Cardiac muscle cell (in vitro differentiated cells and primary cell): Measurements from ENCODE around the gene HNF1A. TPM values are rescaled to one million over a fixed set of nuclear protein-coding genes. Genes with fewer than 3 reads are reported as not detected.
"Not testable (repeated sequence)": the region's sequence is repeated elsewhere in the genome, so short reads cannot be mapped to it uniquely, and the experiment has no call there.

Experiments
- DNase-seq, 2 donors: peaks; one replicate each; pipeline versions ENCODE4 v3.0.0 to v3.0.0-alpha.2; 2010 to 2017; ENCODE audit warnings: low read depth in 1 of 2, low spot score in 1 of 2
- H3K27ac ChIP-seq: fragments of 200-600 bp; sonication (generic); 2 replicates; pipeline ENCODE4 v1.5.1; 2016
- H3K27me3 ChIP-seq: fragments of 200-600 bp; sonication (generic); 2 replicates; pipeline ENCODE4 v1.6.0; 2016; ENCODE audit warnings: control low read depth
- H3K36me3 ChIP-seq: fragments of 200-600 bp; sonication (generic); 2 replicates; pipeline ENCODE4 v1.5.1; 2016; ENCODE audit warnings: control low read depth
- H3K4me1 ChIP-seq: fragments of 200-600 bp; sonication (generic); 2 replicates; pipeline ENCODE4 v1.8.1; 2017; ENCODE audit warnings: low read depth, mild to moderate bottlenecking, mixed run types
- H3K4me3 ChIP-seq: fragments of 200-600 bp; sonication (generic); 2 replicates; pipeline ENCODE4 v1.5.1; 2016; ENCODE audit warnings: mild to moderate bottlenecking
- H3K9me3 ChIP-seq: fragments of 200-600 bp; sonication (generic); 2 replicates; pipeline ENCODE4 v1.5.1; 2017; ENCODE audit warnings: low read depth, mild to moderate bottlenecking, control low read depth
- polyA plus RNA-seq: library from polyadenylated mRNA; unstranded; fragments of >200 nt; fragmentation: Nextera tagmentation; extraction: Ambion mirVana; gene quantifications from 2 replicates; pipeline ENCODE4 v1.2.1, GENCODE V29; 2016
- total RNA-seq: library from RNA; depleted of rRNA; stranded (reverse); fragments of >200 nt; gene quantifications from 2 replicates; pipeline ENCODE4 v1.2.3, GENCODE V29; 2016
- TF ChIP-seq, protein P1 (sequence below): IDR thresholded peaks from 2 replicates; pipeline ENCODE4 v1.5.1; 2012; ENCODE audit warnings: low read depth, mild to moderate bottlenecking, low read length

HNF1A gene
- total and polyA plus RNA-seq, 2 experiments from 2014 or later, result not detected

DNA sequence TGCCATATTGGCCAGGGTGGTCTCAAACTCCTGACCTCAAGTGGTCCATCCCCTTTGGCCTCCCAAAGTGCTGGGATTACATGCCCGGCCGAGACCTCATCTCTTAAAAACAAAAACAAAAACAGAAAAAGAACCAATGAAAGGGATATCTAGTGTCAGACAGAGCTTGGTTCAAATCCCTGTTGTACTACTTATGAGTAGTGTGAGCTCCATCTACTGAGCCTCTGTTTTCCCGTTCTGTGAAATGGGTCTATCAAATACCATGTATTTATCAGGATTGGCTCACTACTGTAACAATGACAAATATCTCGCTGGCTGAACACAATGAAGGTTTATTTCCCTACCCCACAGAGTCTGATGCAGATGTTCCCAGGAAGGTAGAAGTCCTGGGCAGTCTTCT, 36.9 kb upstream of the HNF1A start:
- Histone ChIP-seq H3K9me3 (no peaks in the 10 kb centered on the region), H3K4me1 (no peaks in the 10 kb centered on the region), H3K4me3 (no peak overlapping the region), H3K27me3 (no peaks in the 10 kb centered on the region), H3K27ac (no peak overlapping the region), H3K36me3 (no peaks in the 10 kb centered on the region)
- TF ChIP-seq, protein P1, sequence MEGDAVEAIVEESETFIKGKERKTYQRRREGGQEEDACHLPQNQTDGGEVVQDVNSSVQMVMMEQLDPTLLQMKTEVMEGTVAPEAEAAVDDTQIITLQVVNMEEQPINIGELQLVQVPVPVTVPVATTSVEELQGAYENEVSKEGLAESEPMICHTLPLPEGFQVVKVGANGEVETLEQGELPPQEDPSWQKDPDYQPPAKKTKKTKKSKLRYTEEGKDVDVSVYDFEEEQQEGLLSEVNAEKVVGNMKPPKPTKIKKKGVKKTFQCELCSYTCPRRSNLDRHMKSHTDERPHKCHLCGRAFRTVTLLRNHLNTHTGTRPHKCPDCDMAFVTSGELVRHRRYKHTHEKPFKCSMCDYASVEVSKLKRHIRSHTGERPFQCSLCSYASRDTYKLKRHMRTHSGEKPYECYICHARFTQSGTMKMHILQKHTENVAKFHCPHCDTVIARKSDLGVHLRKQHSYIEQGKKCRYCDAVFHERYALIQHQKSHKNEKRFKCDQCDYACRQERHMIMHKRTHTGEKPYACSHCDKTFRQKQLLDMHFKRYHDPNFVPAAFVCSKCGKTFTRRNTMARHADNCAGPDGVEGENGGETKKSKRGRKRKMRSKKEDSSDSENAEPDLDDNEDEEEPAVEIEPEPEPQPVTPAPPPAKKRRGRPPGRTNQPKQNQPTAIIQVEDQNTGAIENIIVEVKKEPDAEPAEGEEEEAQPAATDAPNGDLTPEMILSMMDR, result no peak
- DNase-seq, result no peak

DNA sequence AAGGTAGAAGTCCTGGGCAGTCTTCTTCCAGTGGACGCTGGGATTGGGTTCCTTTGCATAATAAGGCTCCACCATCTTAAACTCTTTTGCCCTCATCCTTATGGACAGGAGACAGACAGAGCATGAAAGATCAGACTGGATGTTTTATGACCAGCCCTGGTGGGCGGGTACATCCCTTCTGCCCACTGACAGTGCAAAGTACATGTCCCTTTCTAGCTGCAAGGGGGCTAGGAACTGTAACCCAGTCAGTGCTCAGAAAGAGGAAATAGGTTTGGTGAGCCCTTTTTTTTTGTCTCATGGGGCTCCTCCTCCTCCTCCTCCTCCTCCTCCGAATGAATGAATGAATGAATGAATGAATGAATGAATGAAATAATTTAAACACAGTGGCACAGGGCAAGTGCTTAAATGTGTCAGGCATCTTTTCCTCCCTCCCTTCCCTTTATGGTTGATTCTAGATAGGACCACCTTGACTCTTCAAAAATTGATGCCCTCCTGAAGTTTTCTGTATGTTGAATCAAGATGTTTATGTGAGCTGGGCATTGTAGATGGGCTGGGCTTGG, 36.4 kb upstream of the HNF1A start:
- Histone ChIP-seq H3K4me3 (no peak overlapping the region), H3K9me3 (no peaks in the 10 kb centered on the region), H3K4me1 (no peaks in the 10 kb centered on the region), H3K27me3 (no peaks in the 10 kb centered on the region), H3K27ac (no peak overlapping the region), H3K36me3 (no peaks in the 10 kb centered on the region)
- no peak for DNase-seq
- TF ChIP-seq, protein P1, result no peak

DNA sequence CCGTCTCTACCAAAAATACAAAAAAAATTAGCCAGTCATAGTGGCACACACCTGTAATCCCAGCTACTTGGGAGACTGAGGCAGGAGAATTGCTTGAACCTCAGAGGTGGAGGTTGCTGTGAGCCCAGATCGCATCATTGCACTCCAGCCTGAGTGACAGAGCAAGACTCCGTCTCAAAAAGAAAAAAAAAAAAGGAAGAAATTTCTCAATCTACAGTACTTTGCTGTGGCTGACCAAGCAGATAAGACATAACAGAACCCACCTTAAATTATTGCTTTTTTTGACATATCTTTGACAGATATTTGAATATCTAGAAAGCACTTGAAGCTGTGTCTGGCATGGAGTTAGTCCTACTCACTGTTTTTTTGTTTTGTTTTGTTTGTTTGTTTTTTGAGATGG, 34.9 kb upstream of the HNF1A start:
- no peak for DNase-seq
- Histone ChIP-seq H3K9me3 (no peaks in the 10 kb centered on the region), H3K27ac (no peak overlapping the region), H3K4me1 (no peaks in the 10 kb centered on the region), H3K36me3 (no peaks in the 10 kb centered on the region), H3K4me3 (no peak overlapping the region), H3K27me3 (no peaks in the 10 kb centered on the region)
- TF ChIP-seq, protein P1, result no peak

DNA sequence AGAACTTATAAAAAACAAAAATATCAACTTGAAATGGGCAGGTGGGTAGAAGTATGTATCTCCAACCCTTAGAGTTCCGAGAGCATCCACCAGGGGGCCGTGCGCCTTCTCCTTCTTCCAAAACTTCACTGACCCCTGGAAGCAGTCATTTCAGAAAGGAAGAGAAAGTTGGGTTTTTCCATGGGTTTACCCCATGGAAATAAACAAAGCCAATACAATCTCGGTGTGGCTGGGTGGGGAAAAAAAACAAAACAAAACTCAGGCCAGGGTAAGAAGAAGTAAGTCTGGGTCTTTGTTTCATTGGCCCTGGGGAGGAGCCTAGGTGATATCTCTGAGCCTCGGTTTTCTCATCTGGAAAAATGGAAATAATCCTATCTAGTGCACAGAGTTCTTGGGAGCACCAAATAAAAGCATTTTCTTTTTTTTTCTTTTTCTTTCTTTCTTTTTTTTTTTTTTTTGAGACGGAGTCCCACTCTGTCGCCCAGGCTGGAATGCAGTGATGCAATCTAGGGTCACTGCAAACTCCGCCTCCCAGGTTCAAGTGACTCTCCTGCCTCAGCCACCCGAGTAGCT, 33.6 kb upstream of the HNF1A start:
- TF ChIP-seq, protein P1, result peak; percentile 87

DNA sequence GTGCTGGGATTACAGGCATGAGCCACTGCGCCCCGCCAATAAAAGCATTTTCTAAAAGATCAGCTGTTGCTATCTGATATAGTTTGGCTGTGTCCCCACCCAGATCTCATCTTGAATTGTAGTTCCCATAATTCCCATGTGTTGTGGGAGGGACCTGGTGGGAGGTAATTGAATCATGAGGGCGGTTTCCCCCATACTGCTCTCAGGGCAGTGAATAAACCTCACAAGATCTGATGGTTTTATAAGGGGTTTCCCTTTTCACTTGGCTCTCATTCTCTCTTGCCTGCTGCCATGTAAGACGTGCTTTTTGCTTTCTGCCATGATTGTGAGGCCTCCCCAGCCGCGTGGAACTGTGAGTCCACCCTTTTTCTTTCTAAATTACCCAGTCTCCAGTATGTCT, 32.8 kb upstream of the HNF1A start:
- not testable (repeated sequence) for DNase-seq, H3K4me1 ChIP-seq, H3K4me3 ChIP-seq, H3K36me3 ChIP-seq, H3K27ac ChIP-seq, H3K9me3 ChIP-seq, H3K27me3 ChIP-seq

More for the DNA sequence above, 33.6 kb upstream of the HNF1A start:
- no peak overlapping the region for H3K27ac ChIP-seq
- H3K9me3 ChIP-seq, result no peaks in the 10 kb centered on the region
- peak; percentile 60 to 62 for DNase-seq
- no peaks in the 10 kb centered on the region for H3K4me1 ChIP-seq
- H3K36me3 ChIP-seq, result no peaks in the 10 kb centered on the region
- H3K27me3 ChIP-seq, result no peaks in the 10 kb centered on the region
- H3K4me3 ChIP-seq, result no peak overlapping the region

DNA sequence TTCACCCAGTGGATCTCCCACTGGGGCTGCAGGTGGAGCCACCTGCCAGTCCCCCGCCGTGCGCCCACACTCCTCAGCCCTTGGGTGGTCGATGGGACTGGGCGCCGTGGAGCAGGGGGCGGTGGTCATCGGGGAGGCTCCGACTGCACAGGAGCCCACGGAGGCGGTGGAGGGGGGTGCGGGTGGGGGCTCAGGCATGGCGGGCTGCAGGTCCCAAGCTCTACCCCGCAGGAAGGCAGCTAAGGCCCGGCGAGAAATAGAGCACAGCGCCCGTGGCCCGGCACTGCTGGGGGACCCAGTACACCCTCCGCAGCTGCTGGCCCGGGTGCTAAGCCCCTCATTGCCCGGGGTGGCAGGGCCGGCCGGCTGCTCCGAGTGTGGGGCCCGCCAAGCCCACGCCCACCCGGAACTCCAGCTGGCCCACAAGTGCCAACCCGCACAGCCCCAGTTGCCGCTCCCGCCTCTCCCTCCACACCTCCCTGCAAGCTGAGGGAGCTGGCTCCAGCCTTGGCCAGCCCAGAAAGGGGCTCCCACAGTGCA, 28.0 kb upstream of the HNF1A start:
- H3K27me3 ChIP-seq, H3K36me3 ChIP-seq, H3K4me3 ChIP-seq, H3K4me1 ChIP-seq, DNase-seq, H3K9me3 ChIP-seq, H3K27ac ChIP-seq: not testable (repeated sequence)
